GM12878 (cell line): ENCODE data around the gene EXO1. TPM values are rescaled to one million over a fixed set of nuclear protein-coding genes. Genes with fewer than 3 reads are reported as not detected.

Source experiments
- ATAC-seq: fragments of 200-7000 bp; cut with Tn5 transposase; 3 replicates; pipeline ENCODE4 v1.9.1; 2020; ENCODE audit warnings: mild to moderate bottlenecking, moderate library complexity
- BruUV-seq: library from RNA; stranded (reverse); fragments of 400-500 nt; replicated peaks from 2 replicates; lab custom pipeline; 2021; lab: Mats Ljungman, UMichigan
- CTCF ChIA-PET: fragments of 300-600 bp; sonication (Branson Sonifier 250); formaldehyde crosslinking; extraction: SDS; loops from one replicate; lab custom pipeline; 2021; ENCODE audit warnings: inconsistent platforms; lab: Yijun Ruan, JAX
- POLR2A ChIA-PET: fragments of 350-600 bp; formaldehyde crosslinking; extraction: SDS; loops from one replicate; lab custom pipeline; 2021; ENCODE audit warnings: inconsistent platforms; lab: Charles Lee
- RAD21 ChIA-PET: fragments of 300-600 bp; sonication (Branson Sonifier 250); formaldehyde crosslinking; loops from one replicate; lab custom pipeline; 2023; ENCODE audit warnings: antibody characterized with exemption; ENCODE audit not compliant: unreplicated experiment; lab: Charles Lee
- SMC1A ChIA-PET: fragments of 300-600 bp; sonication (Branson Sonifier 250); formaldehyde crosslinking; loops from one replicate; lab custom pipeline; 2023; ENCODE audit not compliant: unreplicated experiment, uncharacterized antibody; lab: Charles Lee
- DNase-seq: peaks from one replicate; pipeline ENCODE4 v3.0.0-alpha.2; 2011; ENCODE audit warnings: low read depth, low spot score
- FAIRE-seq: peaks from 3 replicates; lab custom pipeline; 2011; peaks lifted over from hg19 to GRCh38; lab: Jason Lieb, UNC
- H2AFZ ChIP-seq: 2 replicates; pipeline ENCODE4 v1.6.0; 2011; ENCODE audit warnings: low read depth, low read length, control low read depth; ENCODE audit not compliant: control insufficient read depth
- H3K27ac ChIP-seq: 2 replicates; pipeline ENCODE4 v1.5.1; 2011; ENCODE audit warnings: control low read depth; ENCODE audit not compliant: control insufficient read depth, insufficient read depth
- H3K27me3 ChIP-seq, 2 experiments: replicated peaks in 1 of 2; 2 replicates each; pipeline versions ENCODE4 v1.6.0 to v1.6.1; 2011; ENCODE audit warnings: low read length in 1 of 2; ENCODE audit not compliant: control insufficient read depth in 2 of 2, insufficient read depth in 2 of 2
- H3K36me3 ChIP-seq, 2 experiments: 2 replicates each; pipeline ENCODE4 v1.5.1; 2011; ENCODE audit warnings: low read length in 1 of 2; ENCODE audit not compliant: control insufficient read depth in 2 of 2, insufficient read depth in 2 of 2
- H3K4me1 ChIP-seq: 2 replicates; pipeline ENCODE4 v1.6.1; 2011; ENCODE audit warnings: mild to moderate bottlenecking, low read length, moderate library complexity, mixed read lengths; ENCODE audit not compliant: control insufficient read depth, insufficient read depth
- H3K4me2 ChIP-seq: 2 replicates; pipeline ENCODE4 v1.6.0; 2011; ENCODE audit warnings: control low read depth; ENCODE audit not compliant: control insufficient read depth, insufficient read depth
- H3K4me3 ChIP-seq: fragments of 200-600 bp; sonication (generic); 2 replicates; pipeline ENCODE4 v1.5.1; 2016
- H3K79me2 ChIP-seq: 2 replicates; pipeline ENCODE4 v1.6.0; 2011; ENCODE audit warnings: low read length; ENCODE audit not compliant: control insufficient read depth, insufficient read depth
- H3K9ac ChIP-seq: 2 replicates; pipeline ENCODE4 v1.8.0; 2011; ENCODE audit warnings: low read length, control low read depth, mixed read lengths; ENCODE audit not compliant: control insufficient read depth, insufficient read depth
- H3K9me3 ChIP-seq: replicated peaks from 3 replicates; pipeline ENCODE4 v1.5.1; 2011; ENCODE audit warnings: mild to moderate bottlenecking, low read length; ENCODE audit not compliant: control insufficient read depth, insufficient read depth
- H4K20me1 ChIP-seq: 2 replicates; pipeline ENCODE4 v1.6.0; 2011; ENCODE audit not compliant: control insufficient read depth, insufficient read depth
- BCLAF1 ChIP-seq: fragments of 450-650 bp; IDR thresholded peaks from 2 replicates; pipeline ENCODE4 v1.6.1; 2017; ENCODE audit warnings: antibody characterized with exemption, mild to moderate bottlenecking, moderate library complexity
- BHLHE40 ChIP-seq, 2 experiments: fragments of 450-650 bp in 1 of 2; IDR thresholded peaks; 2 replicates each; pipeline ENCODE4 v1.6.1; 2011 to 2017; ENCODE audit warnings: low read depth in 2 of 2, borderline replicate concordance in 1 of 2, improper control_type of control experiment in 1 of 2, low read length in 1 of 2, mild to moderate bottlenecking in 1 of 2
- BMI1 ChIP-seq: fragments of 450-650 bp; IDR thresholded peaks from 2 replicates; pipeline ENCODE4 v1.6.1; 2016; ENCODE audit warnings: mild to moderate bottlenecking, moderate library complexity, borderline replicate concordance
- IKZF1 ChIP-seq: fragments of 450-650 bp; conservative IDR thresholded peaks from 2 replicates; pipeline ENCODE4 v1.6.1; 2017; ENCODE audit warnings: antibody characterized with exemption, mild to moderate bottlenecking
- IKZF2 ChIP-seq, 2 experiments: fragments of 450-650 bp; IDR thresholded peaks; 2 replicates each; pipeline ENCODE4 v1.6.1; 2017; ENCODE audit warnings: mild to moderate bottlenecking in 2 of 2, moderate library complexity in 2 of 2
- MLLT1 ChIP-seq: fragments of 450-650 bp; IDR thresholded peaks from 2 replicates; pipeline ENCODE4 v1.6.1; 2016; ENCODE audit warnings: mild to moderate bottlenecking
- NR2C2 ChIP-seq: IDR thresholded peaks from 2 replicates; pipeline ENCODE4 v1.6.1; 2011; ENCODE audit warnings: borderline replicate concordance, low read depth; ENCODE audit not compliant: control insufficient read depth, insufficient read length
- PBX3 ChIP-seq: IDR thresholded peaks from 2 replicates; pipeline ENCODE4 v1.6.1; 2011; ENCODE audit warnings: mild to moderate bottlenecking, low read depth, low read length, moderate library complexity; ENCODE audit not compliant: insufficient replicate concordance
- PML ChIP-seq: IDR thresholded peaks from 2 replicates; pipeline ENCODE4 v1.6.1; 2012; ENCODE audit warnings: low read length, inconsistent platforms
- RELB ChIP-seq: fragments of 450-650 bp; IDR thresholded peaks from 2 replicates; pipeline ENCODE4 v1.6.1; 2017; ENCODE audit warnings: low read depth, mild to moderate bottlenecking, moderate library complexity
- RFX5 ChIP-seq: IDR thresholded peaks from 2 replicates; pipeline ENCODE4 v1.6.1; 2011; ENCODE audit warnings: low read depth, low read length, improper control_type of control experiment
- RUNX3 ChIP-seq: IDR thresholded peaks from 2 replicates; pipeline ENCODE4 v1.6.1; 2012; ENCODE audit warnings: low read length, inconsistent platforms
- TBL1XR1 ChIP-seq: IDR thresholded peaks from 2 replicates; pipeline ENCODE4 v1.6.1; 2012; ENCODE audit warnings: low read depth, low read length, improper control_type of control experiment
- USF1 ChIP-seq: IDR thresholded peaks from 2 replicates; pipeline ENCODE4 v1.6.1; 2011; ENCODE audit warnings: borderline replicate concordance, low read depth, mild to moderate bottlenecking, moderate library complexity, mixed read lengths, low read length; ENCODE audit not compliant: insufficient read depth; ENCODE audit errors: extremely low read length
- WGBS: methylation state at CpG from one replicate; pipeline ENCODE4 v1.1.6; 2016; ENCODE audit warnings: low lambda C conversion rate; ENCODE audit not compliant: insufficient replicate concordance, insufficient coverage; ENCODE audit errors: missing lambda C conversion rate; 5-methylcytosine and 5-hydroxymethylcytosine counted together
- in situ Hi-C: fragments of 300-500 bp; cut with MboI; formaldehyde crosslinking; loops from 9 replicates; pipeline ENCODE4 v1.14.3; 2018; ENCODE audit warnings: mixed read lengths
- intact Hi-C: fragments of 100-400 bp; cut with micrococcal nuclease; formaldehyde crosslinking; loops from one replicate; pipeline ENCODE4 v1.14.2; 2022; ENCODE audit not compliant: unreplicated experiment
- polyA plus RNA-seq, 11 experiments: library from polyadenylated mRNA; depleted of rRNA in 4 of 11; unstranded in 6 of 11; stranded (reverse) in 5 of 11; fragments of >200 nt; fragmentation: Nextera tagmentation in 4 of 11; fragmentation: Illumina TruSeq in 1 of 11; extraction: Ambion mirVana in 4 of 11; extraction: Trizol in 1 of 11; gene quantifications; 1 replicate in 1 of 11; 2 replicates in 10 of 11; pipeline versions ENCODE4 v1.2.1 to v1.2.3, GENCODE V29; 2011 to 2016; ENCODE audit warnings: inconsistent platforms in 2 of 11, missing spikeins in 2 of 11, low read depth in 1 of 11
- total RNA-seq, 4 experiments: library from RNA; depleted of rRNA in 3 of 4; stranded (reverse); fragments of >200 nt in 3 of 4; fragmentation: Illumina TruSeq in 1 of 4; extraction: Trizol in 1 of 4; gene quantifications; 2 replicates each; pipeline versions ENCODE4 v1.2.1 to v1.2.3, GENCODE V29; 2013 to 2021

EXO1 gene
- total and polyA plus RNA-seq, 10 of the 15 experiments (the other 5 are each of a cell fraction or from before 2014, with no cell fraction given) = 8.7 to 43.4 (median 30.6) TPM

- Histone ChIP-seq H3K36me3 (no peaks in the 10 kb centered on the region), H3K9ac (no peak overlapping the region), H3K79me2 (no peaks in the 10 kb centered on the region), H4K20me1 (no peaks in the 10 kb centered on the region), H3K9me3 (no peaks in the 10 kb centered on the region), H3K4me2 (no peak overlapping the region), H3K27me3 (no peaks in the 10 kb centered on the region), H3K4me3 (no peak overlapping the region), H3K4me1 (no peaks in the 10 kb centered on the region), H2AFZ (no peak overlapping the region), H3K27ac (no peak overlapping the region)
- in situ Hi-C loops = no loop called here
- no TSS peak for BruUV-seq
- SMC1A ChIA-PET = interaction anchor here (1.1 to 1.5 kb wide), 2 partner anchors 14 to 24 kb away, joined by 3 to 4 read pairs; no protein-coding TSS in a partner anchor
- DNase-seq (peak; percentile 24), ATAC-seq (peak; percentile 91), FAIRE-seq (peak; percentile 31)
- CTCF ChIA-PET = interaction anchor here (0.6 to 1.0 kb wide), 2 partner anchors 65 to 200 kb away, joined by 3 to 4 read pairs; no protein-coding TSS in a partner anchor
- POLR2A ChIA-PET = no interaction called here
- 44% methylated on average over 8 of the region's 8 CpGs for WGBS
- RAD21 ChIA-PET = interaction anchor here (2.2 kb wide), 1 partner anchor 14 kb away, joined by 8 read pairs; no protein-coding TSS in a partner anchor
- intact Hi-C loops = no loop called here
- TF ChIP-seq BCLAF1 = no peak
- peak; percentile 49 for TF ChIP-seq RUNX3
- no peak for TF ChIP-seq NR2C2
- peak; percentile 38 to 75; a peak in 3 of 4 replicates for TF ChIP-seq IKZF2 (IDR thresholded peaks at IDR 0.05)
- no peak for TF ChIP-seq RFX5
- peak; percentile 38; the same call in 1 of the 2 replicates for TF ChIP-seq RELB
- no peak for TF ChIP-seq TBL1XR1
- TF ChIP-seq BHLHE40 (IDR thresholded peaks at IDR 0.05; ENCODE audit: borderline replicate concordance in 1 of 2, low read depth in 2 of 2, low read length in 1 of 2) = peak; percentile 52 to 55; a peak in 1 of 4 replicates
- no peak for TF ChIP-seq USF1
- peak; percentile 71 for TF ChIP-seq IKZF1
- no peak for TF ChIP-seq PBX3
- no peak for TF ChIP-seq PML
- TF ChIP-seq MLLT1 = 0 out of 2 replicates have a peak, but pooled peaks have one; percentile 30
- 0 out of 2 replicates have a peak, but pooled peaks have one; percentile 17 for TF ChIP-seq BMI1
Measured at GRCh38 chr1:241810769-241811405, 37.1 kb upstream of the EXO1 start.
